NB4 (cell line): ENCODE measurements around the gene CXXC5.

ENCODE experiments used
- MYC ChIP-seq: IDR thresholded peaks from 2 replicates; pipeline ENCODE4 v1.6.1; 2011; ENCODE audit warnings: low read depth, low read length
- POLR2A ChIP-seq: IDR thresholded peaks from 2 replicates; pipeline ENCODE4 v1.6.1; 2011; ENCODE audit warnings: mild to moderate bottlenecking; ENCODE audit not compliant: insufficient read length; ENCODE audit errors: extremely low read depth
- TF ChIP-seq, protein P1 (sequence below): IDR thresholded peaks from one replicate; pipeline ENCODE4 v1.5.1; 2012; ENCODE audit warnings: low read depth, low read length
- TF ChIP-seq, protein P2 (sequence below): IDR thresholded peaks from 2 replicates; pipeline ENCODE4 v1.6.1; 2011; ENCODE audit warnings: low read depth, low read length

DNA sequence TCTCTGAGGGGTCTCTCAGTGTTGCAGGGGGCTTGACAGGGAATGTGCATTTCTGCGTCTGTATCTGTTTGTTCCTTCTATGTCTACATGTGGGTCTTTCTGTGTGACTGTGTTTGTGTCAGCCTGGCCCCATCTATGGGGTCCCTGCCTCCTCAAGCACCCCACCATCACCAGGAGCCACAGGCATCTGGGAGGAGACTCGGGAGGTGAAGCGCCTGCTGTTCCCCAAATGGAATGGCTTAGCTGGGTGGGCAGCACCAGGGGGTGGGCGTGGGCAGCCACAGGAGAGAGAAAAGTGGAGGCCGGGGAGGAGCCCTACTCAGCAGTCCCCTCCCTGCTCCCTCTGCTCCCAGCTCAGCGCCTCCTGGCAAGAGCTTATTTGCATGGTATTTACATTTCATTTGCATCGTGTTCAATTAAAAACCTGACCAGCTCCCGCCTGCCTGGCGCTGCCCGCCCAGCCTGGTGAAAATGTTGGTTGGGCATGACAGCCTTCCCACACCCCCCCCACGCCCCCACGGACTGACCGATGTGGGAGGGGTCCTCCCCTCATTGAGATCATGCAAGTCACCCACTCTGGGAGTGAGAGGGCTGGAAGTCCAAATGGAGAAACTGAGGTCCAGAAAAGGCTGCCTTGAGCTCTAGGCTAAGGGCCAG, 50.5 kb downstream of the CXXC5 start:
- no peak for TF ChIP-seq POLR2A
- TF ChIP-seq, protein P1, sequence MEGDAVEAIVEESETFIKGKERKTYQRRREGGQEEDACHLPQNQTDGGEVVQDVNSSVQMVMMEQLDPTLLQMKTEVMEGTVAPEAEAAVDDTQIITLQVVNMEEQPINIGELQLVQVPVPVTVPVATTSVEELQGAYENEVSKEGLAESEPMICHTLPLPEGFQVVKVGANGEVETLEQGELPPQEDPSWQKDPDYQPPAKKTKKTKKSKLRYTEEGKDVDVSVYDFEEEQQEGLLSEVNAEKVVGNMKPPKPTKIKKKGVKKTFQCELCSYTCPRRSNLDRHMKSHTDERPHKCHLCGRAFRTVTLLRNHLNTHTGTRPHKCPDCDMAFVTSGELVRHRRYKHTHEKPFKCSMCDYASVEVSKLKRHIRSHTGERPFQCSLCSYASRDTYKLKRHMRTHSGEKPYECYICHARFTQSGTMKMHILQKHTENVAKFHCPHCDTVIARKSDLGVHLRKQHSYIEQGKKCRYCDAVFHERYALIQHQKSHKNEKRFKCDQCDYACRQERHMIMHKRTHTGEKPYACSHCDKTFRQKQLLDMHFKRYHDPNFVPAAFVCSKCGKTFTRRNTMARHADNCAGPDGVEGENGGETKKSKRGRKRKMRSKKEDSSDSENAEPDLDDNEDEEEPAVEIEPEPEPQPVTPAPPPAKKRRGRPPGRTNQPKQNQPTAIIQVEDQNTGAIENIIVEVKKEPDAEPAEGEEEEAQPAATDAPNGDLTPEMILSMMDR: no peak
- TF ChIP-seq, protein P2, sequence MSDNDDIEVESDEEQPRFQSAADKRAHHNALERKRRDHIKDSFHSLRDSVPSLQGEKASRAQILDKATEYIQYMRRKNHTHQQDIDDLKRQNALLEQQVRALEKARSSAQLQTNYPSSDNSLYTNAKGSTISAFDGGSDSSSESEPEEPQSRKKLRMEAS: no peak
- TF ChIP-seq MYC: no peak
